ENCODE results near the gene BMP2K.
"Not testable (repeated sequence)": the region's sequence is repeated elsewhere in the genome, so short reads cannot be mapped to it uniquely, and the experiment has no call there.

BMP2K gene

GRCh38 chr4:78902298-78902697 is 126.1 kb downstream of the BMP2K start:
- Histone ChIP-seq H3K9ac (ENCODE audit: low read depth, low read length) (no peak overlapping the region), H3K4me3 (ENCODE audit: low read depth, low read length) (no peak overlapping the region), H3K9me3 (ENCODE audit: control insufficient read depth, insufficient read depth, low read length) (no peaks in the 10 kb centered on the region), H3K36me3 (ENCODE audit: control insufficient read depth, insufficient read depth, low read length) (no peaks in the 10 kb centered on the region), H3K27me3 (ENCODE audit: control insufficient read depth, insufficient read depth, low read length) (no peaks in the 10 kb centered on the region), H3K4me1 (ENCODE audit: control insufficient read depth, insufficient read depth, low read length) (no peaks in the 10 kb centered on the region), H3K27ac (ENCODE audit: low read depth, low read length) (no peak overlapping the region)

- Histone ChIP-seq H3K36me3 (ENCODE audit: control insufficient read depth, insufficient read depth, low read length) (no peaks in the 10 kb centered on the region), H3K9me3 (ENCODE audit: control insufficient read depth, insufficient read depth, low read length) (no peaks in the 10 kb centered on the region), H3K4me3 (ENCODE audit: low read depth, low read length) (no peak overlapping the region)
These were observed 128.0 kb downstream of the BMP2K start for GRCh38 chr4:78904143-78904542.

DNA sequence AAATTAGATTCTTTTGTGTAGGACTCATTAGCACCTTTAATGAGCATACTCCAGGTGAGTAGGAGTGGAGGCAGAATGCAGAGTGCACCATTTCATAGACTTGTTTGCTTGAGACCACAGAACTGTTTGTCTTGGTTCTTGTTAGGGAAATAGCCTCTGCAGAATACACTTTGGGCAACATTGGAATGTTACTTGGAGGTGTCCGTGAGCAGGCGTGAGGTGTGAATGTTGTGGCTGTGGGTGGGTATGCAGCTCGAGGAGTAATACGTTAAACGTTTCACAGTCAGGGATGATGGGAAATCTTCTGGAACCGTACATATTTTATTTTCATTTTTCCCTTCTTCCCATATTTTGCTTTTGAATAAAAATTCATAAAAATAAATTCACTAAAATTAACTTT is 131.5 kb downstream of the BMP2K start:
- Histone ChIP-seq H3K27me3 (ENCODE audit: control insufficient read depth, insufficient read depth, low read length) (no peaks in the 10 kb centered on the region), H3K9ac (ENCODE audit: low read depth, low read length) (no peak overlapping the region), H3K36me3 (ENCODE audit: control insufficient read depth, insufficient read depth, low read length) (0 out of 2 replicates have a peak, but pooled peaks cover 13% of the 10 kb centered on the region), H3K27ac (ENCODE audit: low read depth, low read length) (no peak overlapping the region), H3K4me3 (ENCODE audit: low read depth, low read length) (no peak overlapping the region), H3K9me3 (ENCODE audit: control insufficient read depth, insufficient read depth, low read length) (no peaks in the 10 kb centered on the region), H3K4me1 (ENCODE audit: control insufficient read depth, insufficient read depth, low read length) (no peaks in the 10 kb centered on the region)

More at GRCh38 chr4:78904143-78904542, 128.0 kb downstream of the BMP2K start:
- Histone ChIP-seq H3K27ac (ENCODE audit: low read depth, low read length) (no peak overlapping the region), H3K9ac (ENCODE audit: low read depth, low read length) (no peak overlapping the region), H3K27me3 (ENCODE audit: control insufficient read depth, insufficient read depth, low read length) (no peaks in the 10 kb centered on the region), H3K4me1 (ENCODE audit: control insufficient read depth, insufficient read depth, low read length) (no peaks in the 10 kb centered on the region)

- not testable (repeated sequence) for H3K4me1 ChIP-seq (ENCODE audit: control insufficient read depth, insufficient read depth, low read length); H3K9ac ChIP-seq (ENCODE audit: low read depth, low read length); H3K9me3 ChIP-seq (ENCODE audit: control insufficient read depth, insufficient read depth, low read length); H3K27ac ChIP-seq (ENCODE audit: low read depth, low read length); H3K27me3 ChIP-seq (ENCODE audit: control insufficient read depth, insufficient read depth, low read length); H3K4me3 ChIP-seq (ENCODE audit: low read depth, low read length)
- H3K36me3 ChIP-seq (ENCODE audit: control insufficient read depth, insufficient read depth, low read length): 0 out of 2 replicates have a peak, but pooled peaks cover 13% of the 10 kb centered on the region
These were observed 132.8 kb downstream of the BMP2K start for GRCh38 chr4:78908974-78909373.

DNA sequence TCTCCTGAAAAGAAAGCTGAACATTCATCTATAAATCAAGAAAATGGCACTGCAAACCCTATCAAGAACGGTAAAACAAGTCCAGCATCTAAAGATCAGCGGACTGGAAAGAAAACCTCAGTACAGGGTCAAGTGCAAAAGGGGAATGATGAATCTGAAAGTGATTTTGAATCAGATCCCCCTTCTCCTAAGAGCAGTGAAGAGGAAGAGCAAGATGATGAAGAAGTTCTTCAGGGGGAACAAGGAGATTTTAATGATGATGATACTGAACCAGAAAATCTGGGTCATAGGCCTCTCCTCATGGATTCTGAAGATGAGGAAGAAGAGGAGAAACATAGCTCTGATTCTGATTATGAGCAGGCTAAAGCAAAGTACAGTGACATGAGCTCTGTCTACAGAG is 134.5 kb downstream of the BMP2K start:
- H3K9me3 ChIP-seq (ENCODE audit: control insufficient read depth, insufficient read depth, low read length): no peaks in the 10 kb centered on the region
- H3K4me3 ChIP-seq (ENCODE audit: low read depth, low read length): no peak overlapping the region
- H3K9ac ChIP-seq (ENCODE audit: low read depth, low read length): no peak overlapping the region
- H3K4me1 ChIP-seq (ENCODE audit: control insufficient read depth, insufficient read depth, low read length): no peaks in the 10 kb centered on the region
- H3K36me3 ChIP-seq (ENCODE audit: control insufficient read depth, insufficient read depth, low read length): peaks cover 24% of the 10 kb centered on the region
- H3K27ac ChIP-seq (ENCODE audit: low read depth, low read length): no peak overlapping the region
- no peaks in the 10 kb centered on the region for H3K27me3 ChIP-seq (ENCODE audit: control insufficient read depth, insufficient read depth, low read length)

GRCh38 chr4:78922207-78922606 is 146.1 kb downstream of the BMP2K start:
- H3K27ac ChIP-seq (ENCODE audit: low read depth, low read length): peak overlapping the region; percentile 29
- H3K9ac ChIP-seq (ENCODE audit: low read depth, low read length): no peak overlapping the region
- H3K9me3 ChIP-seq (ENCODE audit: control insufficient read depth, insufficient read depth, low read length): no peaks in the 10 kb centered on the region
- H3K4me3 ChIP-seq (ENCODE audit: low read depth, low read length): no peak overlapping the region
- no peaks in the 10 kb centered on the region for H3K27me3 ChIP-seq (ENCODE audit: control insufficient read depth, insufficient read depth, low read length)
- H3K36me3 ChIP-seq (ENCODE audit: control insufficient read depth, insufficient read depth, low read length): peaks cover 69% of the 10 kb centered on the region
- no peaks in the 10 kb centered on the region for H3K4me1 ChIP-seq (ENCODE audit: control insufficient read depth, insufficient read depth, low read length)

DNA sequence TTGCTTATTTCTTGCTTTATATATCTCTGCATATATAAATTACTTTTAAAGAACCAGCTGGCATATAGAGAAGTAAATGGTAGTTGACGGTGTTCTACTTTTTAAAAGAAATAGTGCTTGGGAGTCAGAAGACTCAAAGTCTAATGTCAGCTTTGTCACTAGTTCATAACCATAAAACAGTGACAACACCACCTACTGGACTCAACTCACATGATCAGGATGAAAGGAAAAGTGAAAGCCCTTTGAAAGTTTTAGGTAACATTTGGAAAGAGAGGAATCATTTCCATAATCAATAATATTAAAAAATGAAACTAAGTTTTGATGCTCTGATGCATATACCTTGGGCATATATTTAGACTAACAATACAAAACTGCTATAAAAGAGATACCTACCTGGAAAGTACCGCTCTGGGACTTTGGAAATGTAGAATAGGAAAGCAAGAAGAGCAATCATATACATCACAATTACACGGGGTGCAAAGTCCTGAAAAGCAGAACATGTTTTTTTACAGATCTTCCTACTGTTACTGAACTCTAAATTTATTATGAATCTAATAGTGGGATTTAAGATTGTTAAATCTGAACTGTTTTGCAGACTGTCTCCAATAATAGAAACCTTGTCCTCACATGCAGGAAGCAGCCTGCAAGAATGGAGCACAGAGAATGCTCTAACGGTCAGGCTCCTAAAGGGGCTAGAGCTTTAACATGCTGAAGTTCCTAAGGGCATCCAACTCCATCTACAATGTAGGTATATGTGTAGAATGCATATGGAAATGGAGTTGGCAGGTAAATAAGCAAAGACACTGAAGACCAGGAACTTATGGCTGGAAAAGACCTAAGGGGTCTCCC is 147.5 kb downstream of the BMP2K start:
- H3K27ac ChIP-seq (ENCODE audit: low read depth, low read length): no peak overlapping the region
- H3K4me1 ChIP-seq (ENCODE audit: control insufficient read depth, insufficient read depth, low read length): no peaks in the 10 kb centered on the region
- no peak overlapping the region for H3K4me3 ChIP-seq (ENCODE audit: low read depth, low read length)
- H3K27me3 ChIP-seq (ENCODE audit: control insufficient read depth, insufficient read depth, low read length): no peaks in the 10 kb centered on the region
- H3K9me3 ChIP-seq (ENCODE audit: control insufficient read depth, insufficient read depth, low read length): no peaks in the 10 kb centered on the region
- H3K9ac ChIP-seq (ENCODE audit: low read depth, low read length): no peak overlapping the region
- H3K36me3 ChIP-seq (ENCODE audit: control insufficient read depth, insufficient read depth, low read length): peaks cover 77% of the 10 kb centered on the region

DNA sequence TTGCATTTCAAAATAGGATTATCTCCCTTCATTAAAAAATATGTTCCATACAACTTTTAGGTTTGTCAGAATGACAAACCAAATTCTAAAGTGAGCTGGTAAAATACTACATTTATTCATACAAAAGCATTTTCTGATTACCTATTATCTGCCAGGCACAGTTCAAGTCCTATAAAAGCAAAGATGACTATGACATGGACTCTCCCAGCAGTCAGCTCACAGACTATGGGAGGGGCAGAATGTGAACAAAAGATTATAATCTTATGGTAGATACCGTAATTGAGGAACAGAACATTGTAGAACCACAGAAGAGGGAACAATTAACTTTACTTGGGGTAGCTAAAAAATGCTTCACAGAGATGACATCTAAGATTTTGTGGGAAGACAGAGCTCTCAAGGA is 150.7 kb downstream of the BMP2K start:
- peaks cover 77% of the 10 kb centered on the region for H3K36me3 ChIP-seq (ENCODE audit: control insufficient read depth, insufficient read depth, low read length)
- no peaks in the 10 kb centered on the region for H3K9me3 ChIP-seq (ENCODE audit: control insufficient read depth, insufficient read depth, low read length)
- H3K4me3 ChIP-seq (ENCODE audit: low read depth, low read length): no peak overlapping the region
- H3K27ac ChIP-seq (ENCODE audit: low read depth, low read length): no peak overlapping the region
- no peak overlapping the region for H3K9ac ChIP-seq (ENCODE audit: low read depth, low read length)
- no peaks in the 10 kb centered on the region for H3K4me1 ChIP-seq (ENCODE audit: control insufficient read depth, insufficient read depth, low read length)
- H3K27me3 ChIP-seq (ENCODE audit: control insufficient read depth, insufficient read depth, low read length): no peaks in the 10 kb centered on the region

DNA sequence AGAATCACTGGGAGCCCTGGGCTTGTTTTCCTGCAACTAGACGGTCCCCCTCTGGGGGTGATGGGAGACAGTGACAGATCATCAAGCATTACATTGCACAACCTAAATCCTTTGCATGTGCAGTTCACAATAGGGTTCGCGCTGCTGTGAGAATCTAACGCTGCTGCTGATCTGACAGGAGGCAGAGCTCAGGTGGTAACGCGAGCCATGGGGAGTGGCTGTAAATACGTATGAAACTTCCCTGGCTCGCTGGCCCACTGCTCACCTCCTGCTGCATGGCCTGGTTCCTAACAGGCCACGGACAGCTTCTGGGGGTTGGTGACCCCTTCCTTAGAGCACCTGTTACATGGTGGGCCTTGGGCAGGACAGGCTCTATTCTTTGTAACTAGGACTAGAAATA is 152.7 kb downstream of the BMP2K start:
- H3K36me3 ChIP-seq (ENCODE audit: control insufficient read depth, insufficient read depth, low read length): peaks cover 78% of the 10 kb centered on the region
- no peak overlapping the region for H3K9ac ChIP-seq (ENCODE audit: low read depth, low read length)
- H3K9me3 ChIP-seq (ENCODE audit: control insufficient read depth, insufficient read depth, low read length): no peaks in the 10 kb centered on the region
- no peaks in the 10 kb centered on the region for H3K4me1 ChIP-seq (ENCODE audit: control insufficient read depth, insufficient read depth, low read length)
- no peak overlapping the region for H3K4me3 ChIP-seq (ENCODE audit: low read depth, low read length)
- H3K27ac ChIP-seq (ENCODE audit: low read depth, low read length): no peak overlapping the region
- H3K27me3 ChIP-seq (ENCODE audit: control insufficient read depth, insufficient read depth, low read length): no peaks in the 10 kb centered on the region

DNA sequence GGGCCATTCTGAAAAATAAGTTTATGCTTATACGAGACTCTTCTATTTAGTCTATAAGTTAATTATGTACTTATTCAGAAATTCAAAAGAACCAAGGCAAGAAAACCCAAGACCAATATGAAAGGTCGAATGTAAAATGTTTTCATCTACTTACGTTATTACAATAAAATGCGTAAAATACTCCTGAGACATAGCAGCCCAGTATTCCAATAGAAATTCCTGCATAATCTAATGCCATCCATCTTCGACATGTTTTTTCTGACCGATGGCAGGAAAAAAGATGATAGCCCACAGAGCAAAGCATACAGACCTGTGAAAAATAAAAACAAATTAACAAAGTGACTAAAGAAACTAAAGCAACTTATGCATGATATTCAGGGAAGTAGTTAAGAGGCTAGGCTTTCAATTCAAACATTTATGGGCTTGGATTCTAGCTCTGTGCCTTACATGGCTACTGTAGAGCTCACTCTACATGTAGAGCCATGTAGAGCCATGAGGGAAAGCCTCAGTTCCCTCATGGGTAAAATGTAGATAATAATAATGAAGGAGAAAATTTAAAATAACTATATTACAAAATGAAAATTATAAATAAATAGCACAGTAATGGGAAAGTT is 154.0 kb downstream of the BMP2K start:
- Histone ChIP-seq H3K4me1 (ENCODE audit: control insufficient read depth, insufficient read depth, low read length) (no peaks in the 10 kb centered on the region), H3K27me3 (ENCODE audit: control insufficient read depth, insufficient read depth, low read length) (no peaks in the 10 kb centered on the region), H3K9ac (ENCODE audit: low read depth, low read length) (no peak overlapping the region), H3K9me3 (ENCODE audit: control insufficient read depth, insufficient read depth, low read length) (no peaks in the 10 kb centered on the region), H3K4me3 (ENCODE audit: low read depth, low read length) (no peak overlapping the region), H3K36me3 (ENCODE audit: control insufficient read depth, insufficient read depth, low read length) (peaks cover 67% of the 10 kb centered on the region), H3K27ac (ENCODE audit: low read depth, low read length) (no peak overlapping the region)

GRCh38 chr4:78936989-78937388 is 160.8 kb downstream of the BMP2K start:
- Histone ChIP-seq H3K9ac (ENCODE audit: low read depth, low read length) (no peak overlapping the region), H3K9me3 (ENCODE audit: control insufficient read depth, insufficient read depth, low read length) (no peaks in the 10 kb centered on the region), H3K4me3 (ENCODE audit: low read depth, low read length) (0 out of 2 replicates have a peak overlapping the region, but pooled peaks have one; percentile 95), H3K36me3 (ENCODE audit: control insufficient read depth, insufficient read depth, low read length) (peaks cover 16% of the 10 kb centered on the region), H3K27ac (ENCODE audit: low read depth, low read length) (no peak overlapping the region), H3K27me3 (ENCODE audit: control insufficient read depth, insufficient read depth, low read length) (peaks cover 15% of the 10 kb centered on the region), H3K4me1 (ENCODE audit: control insufficient read depth, insufficient read depth, low read length) (peaks cover 24% of the 10 kb centered on the region)

Measured in HUES48 (cell line).